ENCODE data around the gene CPVL.

The CPVL gene

DNA sequence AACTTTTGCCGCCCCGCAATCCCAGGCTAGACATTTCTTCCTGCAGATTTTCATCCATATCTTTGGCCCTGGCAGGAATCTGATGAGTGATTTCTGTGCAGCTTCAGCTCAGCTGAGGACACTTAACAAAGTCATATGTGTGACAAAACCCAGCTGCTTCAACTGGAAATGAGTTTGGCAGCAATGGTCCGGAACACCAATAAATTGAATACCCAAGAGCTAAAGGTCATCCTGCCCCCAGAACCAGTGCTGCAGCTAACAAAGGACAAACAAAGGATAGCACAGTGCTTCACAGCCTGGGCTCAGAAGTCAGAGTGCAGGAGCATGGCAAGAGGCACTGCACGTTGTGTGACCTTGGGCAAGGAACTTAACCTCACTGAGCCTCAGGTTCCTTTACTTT is 148.2 kb downstream of the CPVL start:
- DNase-seq = no peak

- no peak for DNase-seq
Observed at GRCh38 chr7:28996836-28997235, 149.5 kb downstream of the CPVL start.

- no peak for DNase-seq
Observed at GRCh38 chr7:28993371-28993770, 153.0 kb downstream of the CPVL start.

DNA sequence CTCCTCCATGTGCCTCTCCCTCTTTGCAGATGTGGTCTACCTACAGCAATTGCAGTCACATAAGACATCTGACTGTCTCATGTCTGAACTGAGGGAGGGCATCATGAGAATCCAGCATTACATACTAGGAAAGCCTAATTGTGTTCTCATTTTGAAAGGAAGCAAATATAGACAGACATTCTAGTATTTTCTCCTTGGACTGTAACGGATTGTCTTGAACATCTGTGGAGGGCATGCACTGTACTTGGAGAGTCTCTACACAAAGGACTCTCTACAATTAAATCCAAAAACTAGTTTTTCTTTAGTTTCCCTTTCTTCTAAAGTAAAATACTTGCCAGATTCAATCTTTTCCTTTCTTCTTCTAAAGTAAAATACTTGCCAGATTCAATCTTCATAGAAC is 153.5 kb downstream of the CPVL start:
- no peak for DNase-seq

DNA sequence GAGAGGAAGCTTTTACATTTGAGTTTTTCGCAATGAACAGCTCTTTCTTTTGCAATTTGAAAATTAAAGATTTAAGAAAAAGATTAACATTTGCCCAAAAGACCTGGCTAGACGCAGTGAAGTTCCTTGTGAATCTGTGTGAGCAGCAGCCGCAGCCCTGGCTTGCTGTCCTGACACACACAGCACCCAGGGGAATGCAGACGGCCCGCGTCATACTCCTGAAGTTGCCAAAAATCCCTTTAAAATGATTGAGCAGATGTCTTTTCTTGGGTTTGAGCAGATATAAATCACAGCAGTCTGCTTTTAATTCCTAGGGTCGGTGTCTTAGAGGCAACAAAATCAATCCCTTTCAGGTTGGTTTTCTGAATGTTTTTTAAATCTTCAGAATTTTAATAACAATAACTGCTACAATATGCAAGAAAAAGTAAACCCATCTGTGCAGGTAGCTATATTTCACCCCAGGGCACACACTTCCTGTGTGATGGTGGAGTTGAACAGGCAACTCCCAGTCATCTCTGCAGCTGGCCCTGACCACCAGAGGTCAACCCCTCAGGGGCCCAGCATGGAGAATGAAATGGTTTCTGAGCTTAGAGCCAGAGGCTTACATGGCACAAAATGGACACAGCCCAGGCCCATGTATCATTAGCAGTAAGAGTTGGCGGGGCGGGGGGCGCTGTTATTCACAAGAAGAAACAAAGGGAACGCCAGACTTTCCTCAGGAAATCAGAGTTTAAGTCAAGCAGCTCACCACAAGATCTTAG is 156.0 kb downstream of the CPVL start:
- no peak for DNase-seq

DNA sequence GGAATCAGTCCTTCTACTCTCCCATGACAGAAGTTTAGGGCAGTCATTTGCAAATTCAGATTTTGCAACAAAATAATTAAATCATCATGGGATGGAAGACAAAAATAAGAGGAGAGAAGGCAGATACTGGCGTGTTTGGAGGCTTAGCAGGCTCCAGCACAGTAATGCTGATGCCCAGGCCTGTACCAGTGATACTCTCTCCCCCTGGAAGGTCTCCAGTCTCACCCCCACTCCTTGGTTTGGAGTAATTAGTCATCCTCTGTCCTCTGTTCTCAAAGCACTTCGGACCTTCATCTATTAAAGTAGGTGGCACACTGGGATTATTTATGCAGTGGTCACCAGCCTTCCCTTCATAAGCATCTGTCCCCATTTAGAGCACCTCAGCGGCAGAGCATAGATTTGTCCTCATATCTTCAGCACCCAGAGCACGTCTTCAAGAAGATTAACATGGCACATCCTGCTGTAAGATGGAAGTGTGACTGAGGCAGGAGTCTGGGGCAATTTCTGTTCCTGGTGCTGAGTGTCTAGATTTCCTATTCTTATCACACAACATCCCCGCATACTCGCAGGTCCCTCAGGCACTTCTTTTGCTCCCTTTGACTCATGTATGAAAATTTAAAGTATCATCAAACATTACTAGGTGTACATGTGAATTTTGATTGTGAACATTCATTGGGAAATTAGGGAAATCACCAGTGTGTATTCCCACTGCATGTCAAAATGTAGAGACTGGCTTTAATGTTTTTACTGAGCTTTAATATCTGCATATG is 156.9 kb downstream of the CPVL start:
- no peak for DNase-seq

DNA sequence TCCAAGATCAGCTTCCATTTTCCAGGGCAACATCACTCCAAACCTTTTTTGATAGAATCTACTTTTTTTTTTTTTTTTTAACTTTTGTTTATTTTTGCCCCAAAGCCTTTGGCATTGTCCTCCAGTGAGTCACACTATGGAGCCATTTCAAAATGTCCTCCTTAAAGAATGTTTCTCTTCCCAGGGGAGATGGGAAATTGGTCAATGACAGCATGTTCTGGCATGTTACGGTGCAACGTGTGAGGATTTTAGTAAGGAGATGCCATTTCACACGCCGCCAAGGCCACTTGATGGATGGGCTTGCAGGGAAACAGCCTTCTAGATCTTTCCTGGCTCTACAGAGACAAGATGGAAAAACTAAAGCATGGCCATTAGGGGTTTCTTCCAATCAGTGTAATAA is 157.5 kb downstream of the CPVL start:
- DNase-seq = no peak

- DNase-seq = no peak
Observed at GRCh38 chr7:28988091-28988490, 158.2 kb downstream of the CPVL start.

DNA sequence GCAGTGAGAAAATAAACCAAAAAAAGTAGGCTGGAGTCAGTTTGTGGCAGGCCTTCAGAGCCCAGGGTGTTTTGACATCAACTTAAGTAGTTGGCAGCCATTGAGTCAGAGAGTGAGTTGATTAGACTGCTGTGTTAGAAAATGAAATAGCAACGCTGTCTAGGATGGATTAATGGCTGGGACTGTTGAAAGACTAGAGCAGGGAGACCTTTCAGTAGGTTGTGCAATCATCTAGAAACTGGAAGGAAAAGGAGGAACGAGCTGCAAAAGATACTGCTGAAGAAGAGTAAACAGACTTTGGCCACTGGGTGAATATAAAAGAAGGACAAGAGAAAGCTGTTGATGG is 159.6 kb downstream of the CPVL start:
- no peak for DNase-seq

- DNase-seq = no peak
Observed at GRCh38 chr7:28986028-28986764, 160.1 kb downstream of the CPVL start.

DNA sequence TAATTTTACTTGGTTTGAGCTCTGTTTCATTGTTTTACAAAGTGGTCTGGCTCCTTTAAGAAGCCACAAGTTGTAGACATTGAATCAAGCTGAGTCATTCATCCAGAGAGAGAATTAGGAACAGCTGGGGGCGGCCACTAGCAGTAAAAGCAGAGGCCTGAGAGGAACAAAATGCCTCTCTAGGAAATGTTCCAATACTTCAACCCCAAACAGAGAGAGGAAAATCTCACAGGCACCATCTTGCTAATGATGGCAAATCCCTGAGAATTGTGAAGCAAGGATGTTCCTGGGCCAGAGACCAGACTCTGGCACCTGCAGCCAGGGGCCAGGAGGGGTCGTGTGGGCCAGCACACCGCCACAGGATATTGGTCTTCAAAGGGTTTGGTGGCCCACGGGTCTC is 161.7 kb downstream of the CPVL start:
- no peak for DNase-seq

GRCh38 chr7:28984217-28984616 is 162.1 kb downstream of the CPVL start:
- DNase-seq = no peak

DNA sequence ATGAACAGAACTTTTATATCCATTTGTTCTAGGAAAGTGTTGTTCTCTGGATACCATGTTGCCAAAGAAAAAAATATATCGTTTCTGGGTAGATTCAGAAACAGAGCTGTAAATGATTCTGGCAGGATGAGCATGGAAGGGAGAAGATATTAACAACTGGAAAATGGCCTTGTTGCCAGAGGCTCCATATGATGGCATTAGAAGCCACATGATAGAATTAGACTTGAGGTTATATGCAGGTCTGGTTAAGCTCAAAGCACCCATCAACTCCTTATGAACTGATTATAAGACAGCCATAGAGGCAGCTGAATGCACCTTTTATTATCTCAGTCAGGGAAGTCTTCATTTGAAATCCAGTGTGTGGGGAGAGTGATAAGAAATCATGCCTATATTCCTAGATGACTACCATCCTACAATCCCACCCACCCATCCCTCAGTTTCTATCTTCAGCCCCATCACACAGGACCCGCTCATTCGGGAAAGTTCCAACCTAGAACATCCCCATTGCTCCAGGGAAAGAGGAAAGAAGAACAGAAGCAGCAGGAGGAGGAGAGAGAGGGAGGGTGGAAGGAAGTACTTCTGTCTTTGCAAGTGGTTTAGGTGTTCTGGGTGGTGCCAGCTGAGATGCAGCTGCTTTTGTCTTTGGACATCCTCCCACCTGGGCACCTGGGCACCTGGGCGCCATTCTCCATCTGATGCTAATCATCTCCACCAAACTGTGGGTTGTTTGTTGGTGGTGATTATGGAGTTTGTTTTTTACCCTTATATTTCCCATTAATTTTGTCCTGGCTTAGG is 162.7 kb downstream of the CPVL start:
- no peak for DNase-seq

DNA sequence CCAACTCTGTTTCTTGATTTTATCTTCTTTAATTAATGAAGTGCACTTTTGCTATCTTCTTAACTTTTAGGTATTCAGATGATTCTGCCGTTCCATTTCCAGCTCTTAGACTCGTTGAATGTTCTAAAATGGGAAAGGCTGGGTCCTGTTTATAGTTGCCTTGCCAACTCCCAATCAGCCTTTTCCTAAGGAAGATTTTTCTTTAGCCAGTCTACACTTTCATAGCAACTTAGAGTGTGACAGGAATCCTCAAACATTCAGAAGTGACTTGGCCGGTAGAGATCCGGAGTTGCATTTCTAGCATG is 165.2 kb downstream of the CPVL start:
- DNase-seq = no peak

- DNase-seq = no peak
Observed at GRCh38 chr7:28980451-28981160, 165.7 kb downstream of the CPVL start.

- no peak for DNase-seq
Observed at GRCh38 chr7:28979776-28980175, 166.6 kb downstream of the CPVL start.

DNA sequence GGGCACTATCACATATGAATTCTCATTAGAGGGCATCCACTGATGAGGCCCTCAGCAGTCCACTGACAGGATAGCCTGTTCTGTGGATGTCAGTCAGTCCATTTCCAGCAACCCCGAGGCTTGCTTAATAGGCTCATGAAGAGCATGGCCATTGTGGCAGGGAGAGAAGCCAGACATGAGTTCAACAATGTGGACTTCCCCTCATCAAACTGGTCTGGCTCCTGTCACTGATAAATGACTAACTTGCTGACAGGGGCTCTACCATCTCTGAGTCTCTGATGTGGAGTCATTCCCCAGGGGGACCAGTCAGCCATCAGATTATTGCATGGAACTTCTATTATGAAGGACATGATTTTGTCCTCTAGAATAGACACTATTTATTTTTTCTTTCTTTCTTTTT is 168.5 kb downstream of the CPVL start:
- no peak for DNase-seq

DNA sequence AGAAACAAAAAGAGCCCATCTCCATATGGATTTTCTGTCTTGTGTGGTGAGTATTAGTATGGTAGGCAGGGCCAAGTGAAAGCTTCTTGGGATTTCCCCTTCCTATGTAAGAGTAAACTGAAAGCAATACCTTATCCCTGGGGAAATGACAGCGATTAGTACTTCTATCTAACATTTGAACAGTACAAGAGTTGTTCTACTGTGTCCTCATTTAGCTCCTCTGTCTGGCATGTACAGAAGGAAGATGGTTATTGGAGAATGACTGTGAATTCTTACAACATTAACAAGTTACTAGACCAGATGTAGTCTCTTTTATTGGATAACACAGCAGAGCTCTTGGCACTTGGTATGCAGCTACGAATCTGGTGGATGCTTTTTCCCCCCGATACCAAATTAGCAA is 170.3 kb downstream of the CPVL start:
- DNase-seq = no peak

DNA sequence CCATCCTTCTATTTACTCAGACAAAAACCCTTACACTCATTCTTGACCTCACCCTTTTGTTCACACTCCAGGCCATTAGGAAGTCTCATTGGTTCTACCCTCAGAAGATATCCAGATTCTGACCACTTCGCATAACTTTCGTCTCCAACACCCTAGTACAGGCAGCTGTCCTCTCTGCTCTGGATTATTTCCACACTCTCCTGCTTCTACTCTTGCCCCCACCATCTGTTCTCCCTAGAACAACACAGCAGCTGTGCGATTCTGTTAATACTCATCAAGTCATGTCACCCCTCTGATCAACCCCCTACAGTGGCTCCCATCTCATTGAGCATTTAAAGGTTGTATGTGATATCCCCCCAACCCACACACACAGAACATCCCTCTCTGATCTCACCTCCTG is 172.7 kb downstream of the CPVL start:
- no peak for DNase-seq

GRCh38 chr7:28964056-28964455 is 182.3 kb downstream of the CPVL start:
- DNase-seq = no peak

DNA sequence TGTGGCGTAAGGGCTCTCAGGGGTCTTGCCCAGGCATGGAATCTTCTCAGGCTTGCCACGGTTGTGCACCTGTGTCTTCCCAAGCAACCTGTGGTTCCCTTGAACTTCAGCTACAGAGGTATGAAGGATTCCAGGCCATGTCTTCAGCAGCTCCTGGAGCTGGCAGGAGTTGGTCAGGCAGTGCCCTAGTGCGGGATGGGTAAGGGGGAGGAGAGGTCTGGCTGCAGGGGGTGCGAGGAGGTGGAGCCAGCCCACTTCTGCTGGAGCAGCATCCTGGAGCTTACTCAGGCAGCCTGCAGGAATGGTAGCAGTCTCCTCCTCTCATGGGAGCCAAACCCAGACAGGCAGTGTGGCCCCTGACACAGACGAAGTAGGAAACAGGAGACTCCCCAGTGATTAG is 184.4 kb downstream of the CPVL start:
- DNase-seq = no peak

- DNase-seq = no peak
Observed at GRCh38 chr7:28960071-28960840, 186.1 kb downstream of the CPVL start.

Measured in NCI-H1930 (cell line).